H1 (cell line): ENCODE data around the gene ESYT1. TPM values are rescaled to one million over a fixed set of nuclear protein-coding genes. Genes with fewer than 3 reads are reported as not detected.

Experiments
- CTCF ChIA-PET: fragments of 300-600 bp; sonication (Branson Sonifier 250); formaldehyde crosslinking; loops from one replicate; lab custom pipeline; 2021; ENCODE audit not compliant: partially characterized antibody; lab: Charles Lee
- POLR2A ChIA-PET: fragments of 300-600 bp; sonication (Branson Sonifier 250); formaldehyde crosslinking; loops from one replicate; lab custom pipeline; 2021; ENCODE audit warnings: inconsistent platforms; ENCODE audit not compliant: partially characterized antibody; lab: Charles Lee
- DNase-seq, 2 experiments: peaks; one replicate each; pipeline versions ENCODE4 v3.0.0 to v3.0.0-alpha.2; 2010 to 2022; ENCODE audit warnings: low spot score in 2 of 2, low read depth in 1 of 2, mixed read lengths in 1 of 2
- FAIRE-seq: peaks from 2 replicates; lab custom pipeline; 2011; peaks lifted over from hg19 to GRCh38; lab: Jason Lieb, UNC
- H2AFZ ChIP-seq: 2 replicates; pipeline ENCODE4 v1.8.1; 2012; ENCODE audit warnings: low read length, inconsistent platforms
- H2AK5ac ChIP-seq: 2 replicates; pipeline ENCODE4 v1.6.1; 2013; ENCODE audit warnings: low read depth, low read length
- H2BK120ac ChIP-seq: replicated peaks from 2 replicates; pipeline ENCODE3; 2013; ENCODE audit warnings: low read depth, low read length, inconsistent platforms
- H2BK12ac ChIP-seq: 2 replicates; pipeline ENCODE4 v1.6.1; 2013; ENCODE audit warnings: low read depth, low read length
- H2BK15ac ChIP-seq: 2 replicates; pipeline ENCODE4 v1.6.1; 2013; ENCODE audit warnings: low read length
- H2BK20ac ChIP-seq: 2 replicates; pipeline ENCODE4 v1.6.1; 2013; ENCODE audit warnings: low read length
- H2BK5ac ChIP-seq: 2 replicates; pipeline ENCODE4 v1.6.1; 2013; ENCODE audit warnings: low read depth, low read length
- H3K14ac ChIP-seq: 2 replicates; pipeline ENCODE4 v1.6.1; 2013; ENCODE audit warnings: inconsistent platforms; ENCODE audit not compliant: insufficient read length
- H3K18ac ChIP-seq: 2 replicates; pipeline ENCODE4 v1.6.1; 2013; ENCODE audit warnings: low read length; ENCODE audit errors: extremely low read depth
- H3K23ac ChIP-seq: 2 replicates; pipeline ENCODE4 v1.6.1; 2013; ENCODE audit warnings: inconsistent platforms; ENCODE audit not compliant: insufficient read length
- H3K23me2 ChIP-seq: 2 replicates; pipeline ENCODE4 v1.6.1; 2013; ENCODE audit warnings: low read depth, low read length
- H3K27ac ChIP-seq: 2 replicates; pipeline ENCODE4 v1.6.1; 2011; ENCODE audit warnings: low read depth, low read length, inconsistent platforms
- H3K27me3 ChIP-seq, 4 experiments: replicated peaks in 1 of 4; 1 replicate in 1 of 4; 2 replicates in 3 of 4; pipeline versions ENCODE4 v1.6.1 to v1.8.1; 2011 to 2013; ENCODE audit warnings: low read length in 3 of 4, mild to moderate bottlenecking in 3 of 4, inconsistent platforms in 2 of 4, mixed read lengths in 2 of 4, moderate library complexity in 1 of 4; ENCODE audit not compliant: control insufficient read depth in 3 of 4, insufficient read depth in 3 of 4; ENCODE audit errors: extremely low read depth in 1 of 4
- H3K36me3 ChIP-seq, 4 experiments: 2 replicates each; pipeline versions ENCODE4 v1.6.1 to v1.8.1; 2011 to 2013; ENCODE audit warnings: mild to moderate bottlenecking in 4 of 4, low read length in 3 of 4, moderate library complexity in 2 of 4, control low read depth in 1 of 4, inconsistent platforms in 1 of 4; ENCODE audit not compliant: insufficient read depth in 4 of 4, control insufficient read depth in 2 of 4
- H3K4ac ChIP-seq: replicated peaks from 2 replicates; pipeline ENCODE3; 2013; ENCODE audit warnings: low read length, low read depth, mixed read lengths, inconsistent platforms; ENCODE audit not compliant: insufficient read length
- H3K4me1 ChIP-seq, 4 experiments: replicated peaks in 1 of 4; 1 replicate in 1 of 4; 2 replicates in 3 of 4; pipeline versions ENCODE4 v1.6.1 to v1.8.1; 2011 to 2013; ENCODE audit warnings: low read length in 3 of 4, inconsistent platforms in 2 of 4, mixed read lengths in 1 of 4; ENCODE audit not compliant: insufficient read depth in 4 of 4, control insufficient read depth in 3 of 4
- H3K4me2 ChIP-seq, 2 experiments: 2 replicates each; pipeline versions ENCODE4 v1.6.1 to v1.8.1; 2011 to 2013; ENCODE audit warnings: low read depth in 2 of 2, low read length in 2 of 2, control low read depth in 1 of 2, inconsistent platforms in 1 of 2, mild to moderate bottlenecking in 1 of 2; ENCODE audit not compliant: insufficient read depth in 1 of 2
- H3K4me3 ChIP-seq, 4 experiments: fragments of 200-600, 300-600 bp in 1 of 4; sonication (generic), shearing (Covaris generic), sonication (Bioruptor Twin) in 1 of 4; 2 replicates each; pipeline versions ENCODE4 v1.5.1 to v1.8.1; 2011 to 2016; ENCODE audit warnings: low read length in 4 of 4, low read depth in 3 of 4, control low read depth in 2 of 4, inconsistent platforms in 2 of 4, mild to moderate bottlenecking in 2 of 4, mixed read lengths in 1 of 4, moderate library complexity in 1 of 4; ENCODE audit not compliant: insufficient read depth in 2 of 4; ENCODE audit errors: extremely low read depth in 1 of 4
- H3K56ac ChIP-seq: replicated peaks from 2 replicates; pipeline ENCODE3; 2013; ENCODE audit warnings: low read depth, mild to moderate bottlenecking, mixed read lengths, low read length, inconsistent platforms; ENCODE audit not compliant: insufficient read length
- H3K79me1 ChIP-seq: 2 replicates; pipeline ENCODE4 v1.6.1; 2013; ENCODE audit warnings: low read depth, low read length, control low read depth
- H3K79me2 ChIP-seq, 2 experiments: 2 replicates each; pipeline versions ENCODE4 v1.6.1 to v1.8.1; 2012 to 2013; ENCODE audit warnings: low read length in 2 of 2, mild to moderate bottlenecking in 2 of 2, inconsistent platforms in 1 of 2; ENCODE audit not compliant: insufficient read depth in 2 of 2, control insufficient read depth in 1 of 2
- H3K9ac ChIP-seq, 4 experiments: replicated peaks in 1 of 4; 1 replicate in 1 of 4; 2 replicates in 3 of 4; pipeline versions ENCODE4 v1.6.1 to v1.8.1; 2011 to 2013; ENCODE audit warnings: low read depth in 3 of 4, low read length in 3 of 4, control low read depth in 2 of 4, mild to moderate bottlenecking in 2 of 4, moderate library complexity in 2 of 4, inconsistent platforms in 1 of 4; ENCODE audit errors: extremely low read depth in 1 of 4
- H3K9me3 ChIP-seq, 2 experiments: 2 replicates each; pipeline versions ENCODE4 v1.6.1 to v1.8.1; 2012 to 2013; ENCODE audit warnings: mild to moderate bottlenecking in 2 of 2, moderate library complexity in 2 of 2, control low read depth in 1 of 2, inconsistent platforms in 1 of 2, low read depth in 1 of 2, low read length in 1 of 2, mixed read lengths in 1 of 2; ENCODE audit not compliant: insufficient read depth in 2 of 2
- H4K20me1 ChIP-seq, 2 experiments: replicated peaks in 1 of 2; 2 replicates each; pipeline versions ENCODE3 to v1.8.1; 2011 to 2013; ENCODE audit warnings: inconsistent platforms in 2 of 2, low read length in 2 of 2, mild to moderate bottlenecking in 1 of 2; ENCODE audit not compliant: insufficient read depth in 2 of 2, control insufficient read depth in 1 of 2
- H4K5ac ChIP-seq: 2 replicates; pipeline ENCODE4 v1.6.1; 2013; ENCODE audit warnings: low read length, low read depth, mixed read lengths, inconsistent platforms; ENCODE audit not compliant: insufficient read length
- H4K8ac ChIP-seq: 2 replicates; pipeline ENCODE4 v1.8.0; 2013; ENCODE audit warnings: mild to moderate bottlenecking, moderate library complexity, low read length, inconsistent platforms; ENCODE audit not compliant: insufficient read depth; ENCODE audit errors: extremely low read depth
- H4K91ac ChIP-seq: replicated peaks from 2 replicates; pipeline ENCODE3; 2013; ENCODE audit warnings: low read length, mixed read lengths, inconsistent platforms; ENCODE audit not compliant: insufficient read length
- FOSL1 ChIP-seq: IDR thresholded peaks from 2 replicates; pipeline ENCODE4 v1.6.1; 2011; ENCODE audit warnings: mild to moderate bottlenecking, low read depth, low read length, moderate library complexity; ENCODE audit not compliant: insufficient read depth
- TAF7 ChIP-seq: optimal IDR thresholded peaks from 2 replicates; pipeline ENCODE3; 2011; ENCODE audit warnings: low read depth, mild to moderate bottlenecking, inconsistent platforms, low read length, moderate library complexity, borderline replicate concordance
- WGBS, 2 experiments: shearing (Covaris generic) in 1 of 2; methylation state at CpG; one replicate each; pipeline versions ENCODE4 v1.1.6 to v1.1.7; 2013 to 2015; ENCODE audit warnings: low lambda C conversion rate in 2 of 2, mixed read lengths in 2 of 2, inconsistent platforms in 1 of 2, low coverage in 1 of 2, missing lambda C conversion rate in 1 of 2; ENCODE audit not compliant: insufficient replicate concordance in 2 of 2, insufficient coverage in 1 of 2, insufficient read length in 1 of 2; ENCODE audit errors: extremely low coverage in 1 of 2, missing lambda C conversion rate in 1 of 2; 5-methylcytosine and 5-hydroxymethylcytosine counted together
- polyA plus RNA-seq, 7 experiments: library from polyadenylated mRNA; depleted of rRNA in 3 of 7; stranded (reverse) in 5 of 7; unstranded in 2 of 7; fragments of >200 nt in 5 of 7; fragments of 200-250 nt in 2 of 7; gene quantifications; 1 replicate in 5 of 7; 2 replicates in 1 of 7; 4 replicates in 1 of 7; pipeline versions ENCODE4 v1.2.1 to v1.2.3, GENCODE V29; 2011 to 2013; ENCODE audit warnings: missing spikeins in 2 of 7, mixed read lengths in 2 of 7
- total RNA-seq: library from RNA; stranded (reverse); fragmentation: NEBNext Ultra II Directional; extraction: Animal tissue kit (Norgen Biotek cat#: 25700); gene quantifications from 2 replicates; pipeline ENCODE4 v1.2.1, GENCODE V29; 2021

ESYT1 gene
- total and polyA plus RNA-seq, 2 of the 8 experiments (the other 6 are each of a cell fraction or from before 2014, with no cell fraction given): 86.9 to 165 TPM

DNA sequence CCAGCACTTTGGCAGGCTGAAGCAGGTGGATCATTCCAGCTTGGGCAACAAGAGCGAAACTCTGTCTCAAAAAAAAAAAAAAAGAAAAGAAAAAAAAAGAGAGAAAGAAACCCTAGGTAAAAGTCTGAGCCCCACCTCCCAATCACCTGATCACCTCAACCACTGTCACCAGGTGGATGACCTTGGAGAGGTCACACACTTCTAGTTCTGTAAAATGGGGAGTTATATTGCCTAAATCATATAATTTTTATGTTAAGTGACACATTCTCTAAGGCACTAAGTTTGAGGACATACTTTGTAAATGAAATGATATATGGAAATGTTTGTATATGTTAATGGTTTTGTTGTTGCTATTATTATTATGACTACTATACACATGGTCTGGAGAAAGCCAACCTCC is 49.6 kb upstream of the ESYT1 start:
- Histone ChIP-seq H3K4me3 (peak overlapping the region in 2 of 4 experiments; percentile 74 to 89; a peak in 4 of 8 replicates), H3K4ac (no peak overlapping the region), H3K27ac (no peak overlapping the region), H2BK5ac (no peak overlapping the region), H4K8ac (no peak overlapping the region), H4K20me1 (peaks cover 2 to 6% of the 10 kb centered on the region in 2 experiments), H3K14ac (no peak overlapping the region), H3K18ac (no peak overlapping the region), H3K27me3 (no peaks in the 10 kb centered on the region), H3K9me3 (no peaks in the 10 kb centered on the region; a peak in 1 of 4 replicates), H2BK15ac (no peak overlapping the region), H3K79me2 (peaks cover 0 to 23% of the 10 kb centered on the region in 2 experiments; a peak in 2 of 4 replicates), H3K9ac (no peak overlapping the region), H3K23ac (no peak overlapping the region), H2AK5ac (no peak overlapping the region), H2BK20ac (no peak overlapping the region), H4K91ac (no peak overlapping the region), H3K23me2 (peaks cover 7% of the 10 kb centered on the region; the same call in 1 of the 2 replicates), H3K4me2 (peak overlapping the region; percentile 62 to 97), H2BK120ac (no peak overlapping the region), H3K4me1 (peaks cover 3 to 17% (median 11%) of the 10 kb centered on the region in 4 experiments), H2BK12ac (no peak overlapping the region)
- POLR2A ChIA-PET: interaction anchor here (1.2 to 8.9 kb wide), 15 partner anchors 12 to 340 kb away, joined by 3 to 112 read pairs (median 6); partner anchors contain the start of genes ESYT1, MYL6, PA2G4 and RPL41
- DNase-seq: no peak
- FAIRE-seq: no peak
- CTCF ChIA-PET: interaction anchor here (0.6 to 1.7 kb wide), 10 partner anchors 10 to 361 kb away, joined by 3 to 6 read pairs (median 4); partner anchors contain the start of gene PA2G4
- 80% methylated on average over 1 of the region's 1 CpG; no CpG with 5 or more reads in 1 of the 2 experiments for WGBS, 2 experiments
- TF ChIP-seq TAF7 (no peak), FOSL1 (no peak)
- TF ChIP-seq, all 59 proteins: peak for 0
- no peak overlapping the region for H3K56ac ChIP-seq
- 0 out of 2 replicates have a peak overlapping the region, but pooled peaks have one; percentile 36 for H2AFZ ChIP-seq
- H3K36me3 ChIP-seq: no peaks in the 10 kb centered on the region; a peak in 1 of 8 replicates
- no peak overlapping the region for H4K5ac ChIP-seq
- H3K79me1 ChIP-seq: peaks cover 6% of the 10 kb centered on the region; the same call in 1 of the 2 replicates
